GM21367 (cell line): ENCODE measurements around the gene VPS13D.

ENCODE experiments used
- ATAC-seq: cut with Tn5 transposase; IDR thresholded peaks from one replicate; pipeline ENCODE4 v1.9.1; 2021; ENCODE audit not compliant: unreplicated experiment

The VPS13D gene

DNA sequence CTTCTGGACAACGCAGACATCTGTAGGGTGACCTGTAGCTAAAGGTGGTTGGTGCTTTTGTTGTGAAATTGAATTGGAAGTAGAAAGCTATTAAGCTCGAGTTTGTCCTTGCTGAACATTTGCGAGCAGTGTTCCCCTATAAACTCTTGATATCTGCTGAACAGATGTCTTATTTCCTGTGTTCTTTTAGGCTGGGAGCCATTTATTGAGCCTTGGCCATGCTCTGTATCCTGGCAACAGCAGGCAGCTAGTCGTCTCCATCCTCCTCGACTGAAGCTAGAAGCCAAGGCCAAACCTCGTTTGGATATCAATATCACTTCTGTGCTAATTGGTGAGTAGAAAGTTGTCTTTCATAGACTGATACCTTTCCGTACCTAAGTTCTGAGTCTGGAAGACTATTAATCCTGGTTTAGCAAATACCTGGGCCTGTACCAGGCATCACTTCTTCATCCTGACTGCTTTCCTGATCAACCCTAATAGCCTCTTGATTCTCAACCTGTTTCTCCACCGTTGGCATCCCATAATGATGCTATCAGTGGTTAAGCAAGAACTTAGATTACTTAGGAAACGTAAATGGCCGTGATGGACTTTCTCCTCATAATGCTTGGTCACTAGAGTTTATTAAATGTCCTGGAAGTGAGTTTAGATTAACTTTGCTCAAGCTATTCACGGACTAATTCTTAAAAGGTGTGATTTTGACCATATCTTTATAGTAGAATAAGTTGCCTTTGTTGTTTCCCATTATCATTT, 103.4 kb downstream of the VPS13D start:
- ATAC-seq = no peak

DNA sequence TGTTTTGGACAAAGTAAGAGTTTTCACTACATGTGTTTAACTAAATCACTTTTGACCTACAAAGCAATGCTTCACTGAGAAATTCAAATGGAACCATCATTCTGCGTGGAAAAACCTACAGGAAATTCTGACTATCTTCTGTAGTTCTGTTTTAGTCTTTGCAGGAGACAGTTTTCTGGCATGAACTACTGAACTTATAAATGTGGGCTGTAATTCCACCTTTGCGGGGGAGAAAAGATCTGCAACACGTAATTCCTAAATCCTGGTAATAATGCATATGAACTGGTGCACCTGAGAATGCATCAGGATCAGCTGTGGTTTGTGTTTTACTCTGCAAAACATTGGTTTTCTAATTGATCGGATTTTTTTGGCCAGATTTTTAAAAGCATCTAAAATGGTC, 106.0 kb downstream of the VPS13D start:
- no peak for ATAC-seq

DNA sequence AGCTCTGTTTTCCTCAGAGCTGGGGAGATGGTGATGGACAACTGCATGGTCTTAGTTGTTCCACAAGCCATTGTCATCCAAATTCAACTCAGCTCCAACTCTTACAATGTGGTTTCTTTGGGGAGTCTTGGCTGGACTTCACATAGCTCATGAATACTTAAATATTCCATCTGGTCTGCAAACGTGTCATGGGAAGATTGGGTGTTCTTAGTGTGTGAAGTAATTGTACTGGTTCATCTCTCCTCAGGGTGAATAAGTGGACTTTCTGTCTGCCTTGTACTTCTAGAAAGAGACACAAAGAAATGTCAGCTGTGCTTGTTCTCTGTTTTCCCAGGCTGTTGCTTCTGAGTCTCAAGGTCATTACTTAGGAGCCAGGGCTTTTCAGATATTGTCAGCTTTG, 106.6 kb downstream of the VPS13D start:
- no peak for ATAC-seq

DNA sequence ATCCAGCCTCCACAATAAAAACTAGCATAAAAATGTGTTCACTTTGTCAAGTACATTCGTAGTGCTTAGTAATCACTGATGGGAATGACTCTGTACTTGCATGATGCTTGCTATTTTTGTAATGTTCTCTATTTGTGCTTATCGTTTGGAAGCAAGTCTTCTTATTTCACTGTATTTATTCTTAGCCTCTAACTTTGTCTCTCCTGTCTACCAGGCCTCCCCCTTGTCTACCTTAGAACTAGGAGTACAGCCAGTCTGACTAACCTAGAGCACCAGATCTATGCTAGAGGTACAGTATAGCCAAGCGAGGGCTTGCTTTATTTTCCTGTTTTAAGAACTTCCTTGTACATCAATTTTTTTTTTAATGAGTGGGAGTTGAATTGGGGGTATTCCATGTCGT, 108.2 kb downstream of the VPS13D start:
- no peak for ATAC-seq

DNA sequence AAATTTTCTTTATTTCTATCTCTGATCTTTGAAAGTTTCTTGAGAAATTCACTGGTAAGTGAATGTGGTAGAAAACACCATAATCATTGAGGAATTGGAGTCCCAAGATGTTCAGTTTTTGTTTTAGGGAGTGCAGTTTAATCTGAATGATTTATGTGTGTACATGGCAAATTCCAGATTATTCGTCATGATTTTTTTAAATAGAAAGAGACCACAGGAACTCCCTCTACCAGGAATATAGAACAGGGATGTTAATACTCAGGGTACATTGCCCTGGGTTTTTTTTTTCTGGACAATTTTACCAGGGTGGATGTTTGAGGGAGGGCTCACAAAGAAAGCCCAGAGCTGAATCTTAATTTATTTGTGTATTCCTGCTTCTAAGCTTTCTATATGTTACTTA, 109.0 kb downstream of the VPS13D start:
- no peak for ATAC-seq

DNA sequence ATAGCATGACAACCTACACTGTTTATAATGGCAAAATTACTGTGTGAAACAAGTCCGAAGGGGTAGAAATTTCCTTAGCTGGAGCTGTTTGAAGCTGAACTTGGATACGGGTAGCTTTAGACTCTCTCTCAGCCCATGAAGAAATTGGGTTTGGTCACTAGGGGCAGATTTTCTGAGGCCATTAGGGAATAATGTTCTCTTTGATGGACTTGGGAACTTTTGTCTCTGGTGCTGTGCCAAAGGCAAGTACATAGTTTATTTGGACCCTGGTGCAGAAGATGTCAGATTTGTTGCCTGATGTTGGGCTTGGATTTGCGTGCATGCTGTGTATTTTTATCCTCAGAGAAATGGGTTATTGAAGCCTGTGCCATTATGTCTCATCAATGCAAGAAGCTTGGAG, 109.6 kb downstream of the VPS13D start:
- no peak for ATAC-seq

DNA sequence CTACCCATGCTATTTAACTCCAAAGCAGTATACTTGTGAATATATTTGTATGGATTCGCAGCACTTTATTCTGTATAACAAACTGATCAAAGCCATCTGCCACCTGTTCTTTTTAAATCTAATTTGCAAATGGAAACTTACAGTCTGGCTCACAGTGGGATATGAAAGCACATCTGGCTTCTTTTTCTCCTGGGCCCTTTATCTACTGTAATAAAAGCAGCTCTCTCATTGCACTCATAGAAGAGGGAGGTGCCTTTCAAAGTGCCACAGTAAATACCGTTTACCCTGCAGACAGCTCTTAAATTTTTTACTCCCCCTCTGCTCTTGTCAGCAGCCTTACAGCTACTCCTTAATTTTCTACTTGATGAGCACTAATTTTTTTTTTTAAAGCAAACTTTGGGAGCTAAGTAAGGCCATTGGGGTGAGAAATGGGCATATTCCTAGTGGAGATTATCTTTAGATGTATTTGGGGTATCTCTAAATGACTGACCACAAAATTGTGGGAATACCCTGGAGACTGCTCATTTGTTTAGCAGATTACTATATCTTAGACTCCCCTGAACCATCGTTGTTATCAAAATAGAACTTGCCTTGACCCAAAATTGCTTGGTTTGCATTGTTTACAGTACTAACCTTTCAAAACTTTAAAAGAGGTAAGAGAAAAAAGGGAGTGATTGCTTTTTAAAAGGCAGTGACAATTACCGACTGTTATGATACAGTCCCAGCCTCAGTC, 110.1 kb downstream of the VPS13D start:
- ATAC-seq = no peak

DNA sequence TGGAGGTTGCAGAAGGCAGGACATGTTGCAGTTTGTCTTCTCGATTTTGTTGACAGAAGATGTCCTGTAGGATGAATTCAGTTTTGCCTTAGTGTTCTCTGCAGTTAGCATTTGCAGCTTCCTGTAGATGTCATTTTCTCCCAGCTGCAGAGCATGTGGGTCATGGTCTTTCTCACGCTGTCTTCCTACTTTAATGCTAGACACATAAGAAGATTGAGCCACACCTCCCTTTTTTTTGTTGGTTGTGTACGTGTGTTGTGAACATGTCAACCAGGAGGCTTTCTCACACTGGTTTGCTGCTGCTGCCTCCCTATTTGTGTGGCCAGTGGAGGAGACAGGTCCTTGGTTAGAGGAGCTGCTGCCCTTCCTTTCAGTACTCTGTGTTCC, 110.7 kb downstream of the VPS13D start:
- ATAC-seq = no peak

DNA sequence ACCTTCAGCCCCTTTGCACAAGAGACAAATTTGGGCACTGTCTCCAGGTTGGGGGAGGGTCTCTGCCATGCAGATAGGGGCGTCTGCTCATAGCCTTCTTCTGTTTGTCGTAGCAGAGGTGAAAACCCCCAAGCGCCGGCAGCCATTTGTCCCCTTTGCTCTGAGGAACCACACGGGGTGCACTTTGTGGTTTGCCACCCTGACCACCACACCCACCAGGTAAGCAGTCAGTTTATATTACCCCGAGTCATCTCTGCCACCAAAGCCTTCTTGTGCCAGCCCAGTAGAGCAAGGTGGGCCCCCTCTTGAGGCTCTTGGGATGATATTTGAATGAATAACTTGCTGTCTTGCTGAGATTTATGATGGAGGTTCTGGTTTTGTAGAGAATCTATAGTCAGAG, 111.8 kb downstream of the VPS13D start:
- no peak for ATAC-seq

DNA sequence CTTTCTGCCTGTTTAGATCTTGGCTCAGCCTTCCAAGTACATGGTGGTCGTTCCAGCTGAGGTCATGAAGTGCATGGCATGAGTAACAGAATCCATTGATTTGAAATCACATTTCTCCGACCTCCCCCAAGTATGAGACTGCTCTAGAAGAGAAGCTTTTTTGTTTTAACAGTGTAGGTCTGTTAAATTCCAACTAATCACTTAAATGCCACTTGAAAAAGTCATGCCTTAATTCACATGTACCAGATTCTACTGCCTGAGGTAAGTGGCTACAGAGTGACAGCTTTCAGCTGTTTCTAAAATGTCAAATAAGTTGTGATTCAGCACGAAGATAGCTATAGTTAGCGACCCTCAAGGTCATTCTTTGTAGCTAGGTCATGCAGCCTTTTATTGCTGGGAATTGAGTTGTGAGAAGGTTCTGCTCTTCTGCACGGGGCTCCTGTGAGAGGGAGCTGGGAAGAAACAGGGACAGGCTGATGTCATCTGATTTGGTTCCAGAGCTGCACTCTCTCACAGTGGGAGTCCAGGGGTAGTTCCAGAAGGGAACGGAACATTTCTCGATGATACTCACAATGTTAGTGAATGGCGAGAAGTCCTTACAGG, 112.7 kb downstream of the VPS13D start:
- ATAC-seq = no peak

DNA sequence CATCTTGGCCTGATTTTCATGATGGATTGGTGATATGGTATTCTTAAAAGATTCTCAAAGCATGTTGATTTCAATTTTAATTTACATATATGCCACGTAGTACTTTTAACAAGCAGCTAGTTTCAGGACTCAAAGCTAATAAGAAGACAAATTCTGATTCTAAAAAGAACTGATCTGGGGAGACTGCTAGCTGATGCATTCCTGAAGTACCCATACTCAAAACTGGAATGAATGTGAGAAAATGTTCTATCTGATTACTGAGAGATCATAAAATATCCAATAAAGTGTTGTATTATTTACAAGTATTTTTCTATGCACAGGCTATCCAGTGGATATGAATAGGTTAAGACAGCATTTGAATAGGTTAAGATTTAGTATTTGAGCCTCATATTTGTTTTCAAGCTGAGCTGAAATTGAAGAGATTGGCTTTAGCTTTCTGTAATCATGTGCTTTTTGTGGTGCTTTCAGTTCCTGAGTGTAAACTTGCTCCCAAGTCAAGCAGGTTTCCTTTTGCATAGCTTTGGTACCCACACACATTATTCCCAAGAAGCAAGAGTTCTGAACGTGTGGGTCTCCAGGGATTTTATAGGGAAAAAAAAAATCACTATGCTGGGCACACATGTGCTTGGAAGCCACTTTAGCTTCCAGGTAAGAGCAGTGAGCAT, 114.1 kb downstream of the VPS13D start:
- ATAC-seq = no peak

DNA sequence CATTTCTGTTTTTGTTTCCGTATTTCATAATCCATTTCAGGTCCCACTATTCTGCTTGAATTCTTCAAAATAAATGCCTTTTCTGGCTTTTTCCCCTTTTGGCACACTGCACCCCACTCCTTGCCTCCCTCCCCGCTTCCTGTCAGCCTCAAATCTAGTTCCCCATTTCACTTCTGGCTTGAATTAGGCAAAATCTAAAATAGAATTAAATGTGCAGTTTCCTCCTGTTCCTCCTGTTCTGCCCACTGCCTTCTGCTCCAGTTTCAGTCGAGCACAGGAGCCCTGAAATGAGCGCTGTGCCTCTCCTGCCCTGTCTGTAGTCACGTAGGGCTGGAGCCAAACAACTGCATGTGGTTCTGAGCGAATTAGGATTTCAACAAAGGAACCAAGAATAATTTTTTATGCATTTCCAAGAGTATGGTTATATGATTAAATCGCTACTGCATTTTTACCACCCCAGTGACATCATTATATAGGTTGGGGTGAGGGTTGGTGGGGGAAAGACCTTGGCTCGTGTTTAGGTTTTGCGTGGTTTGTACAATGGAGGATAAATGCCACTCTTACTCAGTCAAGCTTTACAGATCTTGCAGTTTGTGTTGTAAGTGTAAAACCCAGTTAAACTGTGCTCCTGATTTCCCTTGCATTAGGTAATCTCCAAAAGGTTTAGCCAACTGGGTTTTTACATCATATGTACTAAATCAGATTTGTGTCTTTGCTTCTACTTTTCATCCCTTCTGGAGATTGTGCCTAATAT, 114.9 kb downstream of the VPS13D start:
- ATAC-seq = no peak

DNA sequence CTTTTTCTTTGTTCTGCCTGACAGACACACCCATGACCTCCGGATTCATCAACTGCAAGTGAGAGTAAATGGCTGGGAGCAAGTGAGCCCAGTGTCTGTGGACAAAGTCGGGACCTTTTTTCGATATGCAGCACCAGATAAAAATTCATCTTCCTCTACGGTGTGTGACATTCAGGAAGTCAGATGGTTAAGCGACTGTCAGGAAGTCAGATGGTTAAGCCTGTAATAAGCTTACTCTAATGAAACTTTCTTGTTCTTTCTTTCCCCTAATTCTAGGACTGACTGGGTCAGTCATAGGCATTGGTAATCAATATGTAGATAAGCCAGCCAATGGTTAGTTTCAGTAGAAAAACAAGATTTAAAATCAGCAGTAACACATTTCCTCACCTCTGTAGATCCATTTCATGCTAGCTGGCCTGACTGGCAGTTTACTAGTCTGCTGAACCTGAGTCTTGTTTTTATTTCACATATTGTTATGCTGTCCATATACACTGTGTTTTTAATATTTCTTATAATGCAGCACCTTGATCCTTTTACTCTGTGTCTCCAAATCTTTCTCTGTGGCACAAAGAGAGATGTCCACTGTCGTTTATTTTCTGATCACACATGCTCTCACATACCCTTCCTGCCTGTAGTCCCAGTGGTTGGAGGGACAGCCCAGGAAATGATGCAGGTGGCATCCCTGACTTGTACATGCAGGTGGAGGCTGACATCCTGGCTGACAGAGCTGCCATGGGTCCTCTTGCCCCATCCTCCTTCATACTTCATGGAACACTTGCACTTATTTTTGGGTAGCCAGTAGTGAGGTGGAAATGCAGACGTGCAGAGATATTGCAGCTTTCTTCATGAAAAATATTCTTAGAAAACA, 115.8 kb downstream of the VPS13D start:
- no peak for ATAC-seq

DNA sequence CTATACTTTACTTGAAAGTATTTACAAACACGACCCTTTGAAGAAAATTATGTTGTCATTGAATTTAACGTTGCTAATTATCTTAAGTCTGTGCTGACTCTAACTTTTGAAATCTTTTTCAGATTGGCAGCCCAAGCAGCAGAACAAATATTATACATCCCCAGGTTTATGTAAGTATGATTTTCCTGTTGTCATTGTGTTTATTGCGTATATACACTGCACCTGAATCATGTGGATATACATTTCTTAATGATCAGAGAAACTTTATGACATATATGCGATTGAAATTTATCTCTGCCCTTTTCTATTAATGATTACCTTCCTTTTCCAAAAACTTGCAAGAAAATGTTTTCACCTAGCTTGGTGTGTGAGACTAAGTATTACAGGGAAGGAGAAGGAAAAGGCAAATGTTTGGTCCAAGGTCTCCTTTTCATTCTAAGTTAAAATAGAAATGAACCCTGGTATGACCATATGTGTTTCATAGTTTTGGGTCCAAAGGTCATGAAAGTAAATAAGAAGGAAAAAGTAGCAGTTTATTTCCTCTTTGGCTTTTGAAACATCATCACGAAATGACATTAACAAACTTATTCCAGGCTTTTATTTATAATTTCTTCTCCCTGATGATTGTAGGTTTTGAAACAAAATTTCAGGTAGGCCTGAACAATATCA, 116.8 kb downstream of the VPS13D start:
- no peak for ATAC-seq

DNA sequence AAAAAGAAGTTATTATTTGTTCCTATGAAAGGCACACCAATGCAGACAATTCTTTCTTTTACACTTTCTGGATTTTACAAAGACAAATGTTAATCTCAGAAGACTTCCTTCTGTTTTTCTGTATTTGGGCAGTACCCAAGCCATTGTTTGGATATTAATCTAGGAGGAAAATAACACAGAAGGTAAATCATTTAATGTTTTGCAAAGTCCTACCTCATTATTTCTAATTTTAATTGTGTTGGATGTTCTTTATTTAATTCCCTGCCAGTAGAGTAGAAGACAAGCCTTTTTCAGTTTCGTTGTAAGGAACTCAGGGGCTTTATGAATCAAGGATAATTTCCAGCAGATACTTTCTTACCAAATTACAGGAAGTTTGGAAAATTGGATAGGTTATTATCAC, 118.3 kb downstream of the VPS13D start:
- no peak for ATAC-seq

DNA sequence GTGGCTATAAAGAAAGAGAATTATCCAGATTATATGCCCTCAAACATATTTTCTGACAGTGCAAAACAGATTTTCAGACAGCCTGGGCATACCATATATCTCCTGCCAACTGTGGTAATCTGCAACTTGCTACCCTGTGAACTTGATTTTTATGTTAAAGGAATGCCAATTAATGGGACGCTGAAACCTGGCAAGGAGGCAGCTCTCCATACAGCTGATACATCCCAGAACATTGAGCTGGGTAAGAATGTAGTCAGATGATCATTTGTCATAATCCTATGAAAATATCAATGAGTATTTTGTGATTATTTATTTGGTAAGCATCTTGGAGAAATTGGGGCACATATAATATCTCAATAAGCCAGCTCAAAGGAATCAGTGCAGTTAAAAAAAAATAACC, 124.2 kb downstream of the VPS13D start:
- no peak for ATAC-seq

DNA sequence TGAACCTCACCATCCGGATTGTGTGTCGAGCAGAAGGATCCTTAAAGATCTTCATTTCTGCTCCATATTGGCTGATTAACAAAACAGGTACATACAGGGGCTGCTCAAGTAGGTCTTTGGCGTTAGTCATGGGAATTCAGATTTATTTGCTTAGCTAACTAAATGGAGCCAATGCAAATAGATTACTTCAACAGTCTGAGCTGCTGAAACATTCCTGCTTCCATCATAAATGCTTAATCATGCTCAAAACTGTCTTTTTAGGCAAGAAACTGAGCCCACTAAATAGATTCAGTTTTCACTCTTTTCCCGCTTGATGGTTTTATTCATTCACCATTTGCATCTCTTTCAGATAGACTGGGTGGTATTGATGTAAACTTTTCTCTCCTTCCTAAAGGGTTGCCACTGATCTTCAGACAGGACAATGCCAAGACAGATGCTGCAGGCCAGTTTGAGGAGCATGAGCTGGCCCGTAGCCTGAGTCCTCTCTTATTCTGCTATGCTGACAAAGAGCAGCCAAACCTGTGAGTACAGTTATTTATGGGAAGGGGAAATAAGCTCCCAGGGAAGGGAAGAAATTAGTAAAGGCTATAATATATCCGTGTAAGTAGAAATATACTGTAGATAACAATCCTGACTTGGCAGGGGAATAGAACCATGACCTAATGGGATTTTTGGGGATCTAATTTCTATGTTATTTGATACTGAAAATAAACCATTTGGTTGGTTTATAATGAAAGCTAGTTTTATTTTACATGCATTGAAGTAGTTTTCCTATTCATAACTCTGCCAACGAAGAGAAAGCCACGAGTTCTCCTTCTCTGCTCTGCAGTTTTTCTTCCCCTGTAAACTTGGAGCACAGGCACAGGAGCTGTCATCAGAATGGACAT, 126.4 kb downstream of the VPS13D start:
- no peak for ATAC-seq

DNA sequence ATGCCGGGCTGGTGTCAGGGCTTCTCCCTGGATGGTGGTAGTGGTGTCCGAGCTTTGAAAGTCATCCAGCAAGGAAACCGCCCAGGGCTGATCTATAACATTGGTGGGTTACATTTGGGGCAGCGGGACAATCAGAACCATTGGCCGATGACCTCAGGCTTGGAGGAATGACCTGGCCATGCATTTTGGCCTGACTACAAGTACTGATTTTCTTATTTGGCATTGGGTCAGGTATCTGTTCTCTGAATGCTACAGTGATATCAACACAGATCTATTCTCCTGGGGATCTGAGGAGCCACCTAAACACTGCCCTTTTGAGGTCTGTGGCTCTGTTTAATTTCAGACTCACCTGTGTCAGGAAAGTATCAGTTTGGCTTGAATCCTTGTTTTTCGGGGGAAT, 128.7 kb downstream of the VPS13D start:
- ATAC-seq = no peak
